MCF 10A (cell line): Measurements from ENCODE around the gene KASH5. TPM values are rescaled to one million over a fixed set of nuclear protein-coding genes. Genes with fewer than 3 reads are reported as not detected.

ENCODE experiments used
- BruUV-seq: library from RNA; stranded (reverse); fragments of 400-500 nt; replicated peaks from 2 replicates; lab custom pipeline; 2021; lab: Mats Ljungman, UMichigan
- CTCF ChIA-PET: fragments of 300-600 bp; sonication (Branson Sonifier 250); formaldehyde crosslinking; extraction: SDS; loops from one replicate; lab custom pipeline; 2021; ENCODE audit warnings: antibody characterized with exemption, inconsistent platforms; lab: Yijun Ruan, JAX
- POLR2A ChIA-PET: fragments of 300-600, 350-650 bp; sonication (Branson Sonifier 250); formaldehyde crosslinking; extraction: SDS; loops from one replicate; lab custom pipeline; 2020; ENCODE audit warnings: antibody characterized with exemption, inconsistent platforms; lab: Yijun Ruan, JAX
- DNase-seq: peaks from one replicate; pipeline ENCODE4 v3.0.0-alpha.2; 2018; ENCODE audit not compliant: unreplicated experiment
- H3K27ac Mint-ChIP-seq: one replicate; pipeline ENCODE4 v1.8.0; 2022; ENCODE audit warnings: mild to moderate bottlenecking, low read depth, mixed read lengths; ENCODE audit not compliant: unreplicated experiment
- H3K27me3 Mint-ChIP-seq: one replicate; pipeline ENCODE4 v1.8.0; 2022; ENCODE audit warnings: mixed read lengths; ENCODE audit not compliant: insufficient read depth, unreplicated experiment
- H3K36me3 Mint-ChIP-seq: one replicate; pipeline ENCODE4 v1.8.0; 2022; ENCODE audit warnings: mild to moderate bottlenecking, moderate library complexity, mixed read lengths; ENCODE audit not compliant: insufficient read depth, unreplicated experiment
- H3K4me1 Mint-ChIP-seq: one replicate; pipeline ENCODE4 v1.8.0; 2022; ENCODE audit warnings: mixed read lengths; ENCODE audit not compliant: insufficient read depth, unreplicated experiment
- H3K4me3 Mint-ChIP-seq: one replicate; pipeline ENCODE4 v1.8.0; 2022; ENCODE audit warnings: mild to moderate bottlenecking, moderate library complexity, mixed read lengths; ENCODE audit not compliant: unreplicated experiment
- H3K9me3 Mint-ChIP-seq: one replicate; pipeline ENCODE4 v1.8.0; 2022; ENCODE audit warnings: mixed read lengths; ENCODE audit not compliant: unreplicated experiment
- intact Hi-C: fragments of 100-400 bp; cut with micrococcal nuclease; formaldehyde crosslinking; loops from 2 replicates; pipeline ENCODE4 v1.14.1; 2022
- total RNA-seq: library from RNA; stranded (reverse); gene quantifications from 2 replicates; pipeline ENCODE4 v1.2.3, GENCODE V29; 2022
- TF ChIP-seq, protein P1 (sequence below): fragments of 200-600 bp; IDR thresholded peaks from one replicate; pipeline ENCODE4 v1.8.0; 2022; ENCODE audit warnings: antibody characterized with exemption, mild to moderate bottlenecking; ENCODE audit not compliant: unreplicated experiment

KASH5 gene
- total RNA-seq, 1 experiment from 2014 or later: not detected

DNA sequence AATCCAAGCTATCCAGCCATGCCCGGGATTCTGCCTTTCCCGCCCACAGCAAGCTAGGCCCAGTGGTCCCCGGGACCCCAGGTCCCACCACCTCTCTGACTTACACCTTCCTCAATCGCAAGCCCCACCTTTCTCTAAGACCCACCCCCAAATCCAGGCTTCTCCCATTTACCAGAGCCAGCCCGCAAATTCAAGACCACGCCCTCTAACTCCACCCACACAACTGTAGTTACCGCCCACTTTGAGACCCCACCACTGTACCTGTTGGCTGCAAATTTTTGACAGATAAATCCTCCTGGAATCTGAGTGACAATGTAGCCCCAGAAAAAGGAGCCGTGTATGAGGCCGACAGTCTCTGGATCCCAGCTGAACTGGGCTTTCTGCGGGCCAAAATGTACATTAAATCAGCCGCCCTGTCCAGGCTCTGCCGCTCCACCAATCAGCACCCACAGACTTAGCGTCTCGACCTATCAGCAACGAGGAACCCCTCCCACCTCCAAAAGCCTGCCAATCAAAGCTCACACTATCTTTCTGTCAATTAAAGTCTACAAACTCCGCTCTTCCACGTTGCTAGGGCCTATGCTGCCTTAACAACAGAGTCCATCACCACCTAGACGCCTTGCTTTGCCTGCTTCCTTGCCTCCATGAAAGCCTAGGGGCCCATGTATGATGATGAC is 47.0 kb downstream of the KASH5 start:
- ChIA-PET POLR2A (no interaction called here), CTCF (interaction anchor here (1.0 kb wide), 1 partner anchor 42 kb away, joined by 3 read pairs; no protein-coding TSS in a partner anchor)
- no peak overlapping the region for H3K4me3 Mint-ChIP-seq
- intact Hi-C loops: no loop called here
- H3K9me3 Mint-ChIP-seq: no peaks in the 10 kb centered on the region
- TF ChIP-seq, protein P1, sequence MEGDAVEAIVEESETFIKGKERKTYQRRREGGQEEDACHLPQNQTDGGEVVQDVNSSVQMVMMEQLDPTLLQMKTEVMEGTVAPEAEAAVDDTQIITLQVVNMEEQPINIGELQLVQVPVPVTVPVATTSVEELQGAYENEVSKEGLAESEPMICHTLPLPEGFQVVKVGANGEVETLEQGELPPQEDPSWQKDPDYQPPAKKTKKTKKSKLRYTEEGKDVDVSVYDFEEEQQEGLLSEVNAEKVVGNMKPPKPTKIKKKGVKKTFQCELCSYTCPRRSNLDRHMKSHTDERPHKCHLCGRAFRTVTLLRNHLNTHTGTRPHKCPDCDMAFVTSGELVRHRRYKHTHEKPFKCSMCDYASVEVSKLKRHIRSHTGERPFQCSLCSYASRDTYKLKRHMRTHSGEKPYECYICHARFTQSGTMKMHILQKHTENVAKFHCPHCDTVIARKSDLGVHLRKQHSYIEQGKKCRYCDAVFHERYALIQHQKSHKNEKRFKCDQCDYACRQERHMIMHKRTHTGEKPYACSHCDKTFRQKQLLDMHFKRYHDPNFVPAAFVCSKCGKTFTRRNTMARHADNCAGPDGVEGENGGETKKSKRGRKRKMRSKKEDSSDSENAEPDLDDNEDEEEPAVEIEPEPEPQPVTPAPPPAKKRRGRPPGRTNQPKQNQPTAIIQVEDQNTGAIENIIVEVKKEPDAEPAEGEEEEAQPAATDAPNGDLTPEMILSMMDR: no peak
- no peak for DNase-seq
- peaks cover 49% of the 10 kb centered on the region for H3K27me3 Mint-ChIP-seq
- no TSS peak for BruUV-seq
- no peak overlapping the region for H3K27ac Mint-ChIP-seq
- H3K4me1 Mint-ChIP-seq: no peaks in the 10 kb centered on the region
- no peaks in the 10 kb centered on the region for H3K36me3 Mint-ChIP-seq

DNA sequence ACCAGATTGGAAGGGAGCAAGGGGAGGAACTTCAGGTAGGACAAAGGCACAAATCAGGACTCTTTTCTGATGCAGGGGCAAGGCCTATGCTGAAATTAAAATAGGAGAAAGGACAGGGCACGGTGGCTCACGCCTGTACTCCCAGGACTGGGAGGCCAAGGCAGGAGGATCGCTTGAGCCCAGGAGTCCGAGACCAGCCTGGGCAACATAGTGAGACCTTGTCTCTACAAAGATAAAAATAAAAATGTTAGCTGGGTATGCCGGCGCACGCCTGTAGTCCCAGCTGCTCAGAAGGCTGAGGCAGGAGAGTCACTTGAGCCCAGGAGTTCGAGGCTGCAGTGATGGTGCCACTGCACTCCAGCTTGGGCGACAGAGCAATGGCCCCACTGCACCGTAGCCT is 47.6 kb downstream of the KASH5 start:
- intact Hi-C loops: no loop called here
- CTCF ChIA-PET: interaction anchor here (0.7 to 1.0 kb wide), 2 partner anchors 42 to 167 kb away, joined by 3 to 4 read pairs; no protein-coding TSS in a partner anchor
- POLR2A ChIA-PET: interaction anchor here (0.6 kb wide), 1 partner anchor 110 kb away, joined by 3 read pairs; no protein-coding TSS in a partner anchor
- Mint-ChIP-seq H3K4me3 (no peak overlapping the region), H3K36me3 (no peaks in the 10 kb centered on the region), H3K9me3 (no peaks in the 10 kb centered on the region), H3K27ac (no peak overlapping the region), H3K27me3 (peaks cover 49% of the 10 kb centered on the region), H3K4me1 (peaks cover 3% of the 10 kb centered on the region)
- no TSS peak for BruUV-seq
- TF ChIP-seq, protein P1: no peak
- DNase-seq: no peak

DNA sequence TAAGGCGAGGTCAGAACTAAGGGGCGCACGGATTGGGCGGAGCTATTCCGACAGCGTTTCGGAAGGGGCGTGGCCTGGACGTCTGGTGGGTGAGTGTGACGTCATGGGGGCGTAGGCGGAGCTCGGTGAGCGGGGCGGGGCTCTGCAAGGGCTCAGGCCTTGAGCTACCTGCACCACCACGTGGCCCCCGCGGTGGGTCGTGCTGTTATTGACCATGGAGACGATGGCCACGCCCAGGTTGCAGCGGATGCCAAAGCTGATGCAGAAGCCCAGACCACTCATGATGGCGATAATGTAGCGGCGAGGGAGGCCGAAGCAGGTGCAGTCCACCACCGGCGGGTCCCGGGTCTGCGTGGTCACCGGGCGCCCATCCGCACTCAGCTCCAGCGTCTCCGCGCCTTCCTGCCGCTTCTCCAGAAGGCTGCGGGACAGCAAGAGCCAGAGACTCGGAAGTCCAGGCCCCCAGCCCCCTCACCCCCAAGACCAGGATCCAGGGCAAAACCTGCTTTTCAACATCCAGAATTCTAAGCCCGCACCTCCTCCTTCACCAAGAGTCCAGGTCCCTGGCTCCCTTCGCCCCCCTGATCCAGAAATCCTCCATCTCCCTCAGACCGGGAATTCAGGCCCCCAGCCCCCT is 48.5 kb downstream of the KASH5 start:
- intact Hi-C loops: no loop called here
- Mint-ChIP-seq H3K4me1 (peaks cover 7% of the 10 kb centered on the region), H3K27me3 (peaks cover 52% of the 10 kb centered on the region), H3K27ac (no peak overlapping the region), H3K9me3 (no peaks in the 10 kb centered on the region), H3K36me3 (no peaks in the 10 kb centered on the region), H3K4me3 (no peak overlapping the region)
- no peak for DNase-seq
- TF ChIP-seq, protein P1: no peak
- BruUV-seq: no TSS peak
- ChIA-PET CTCF (interaction anchor here (0.7 kb wide), 3 partner anchors 46 to 168 kb away, joined by 3 to 4 read pairs (median 4); no protein-coding TSS in a partner anchor), POLR2A (interaction anchor here (0.6 to 1.0 kb wide), 2 partner anchors 12 to 109 kb away, joined by 3 read pairs; no protein-coding TSS in a partner anchor)

DNA sequence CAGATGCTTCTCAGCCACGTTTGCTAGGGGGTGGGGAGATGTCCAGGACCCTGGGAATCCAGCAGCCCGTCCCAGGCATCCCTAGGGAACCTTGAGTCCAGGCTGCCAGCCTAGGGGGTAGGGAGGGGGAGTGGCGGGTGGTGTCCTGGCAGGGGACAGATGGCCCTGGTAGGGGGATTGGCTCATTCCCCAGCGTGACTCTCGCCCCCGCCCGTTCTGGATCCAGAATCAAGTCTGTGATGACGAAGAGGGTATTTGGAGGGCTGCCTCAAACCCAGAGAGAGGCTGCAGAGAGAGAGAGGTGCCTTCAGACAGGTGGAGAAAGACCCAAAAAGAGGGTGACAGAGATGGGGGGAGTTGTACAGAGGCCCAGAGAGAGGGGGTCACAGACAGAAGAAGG is 49.2 kb downstream of the KASH5 start:
- Mint-ChIP-seq H3K4me1 (peaks cover 13% of the 10 kb centered on the region), H3K27ac (no peak overlapping the region), H3K9me3 (no peaks in the 10 kb centered on the region), H3K36me3 (no peaks in the 10 kb centered on the region), H3K4me3 (no peak overlapping the region), H3K27me3 (peaks cover 59% of the 10 kb centered on the region)
- CTCF ChIA-PET: no interaction called here
- BruUV-seq: no TSS peak
- no peak for DNase-seq
- POLR2A ChIA-PET: interaction anchor here (1.0 kb wide), 1 partner anchor 13 kb away, joined by 3 read pairs; no protein-coding TSS in a partner anchor
- TF ChIP-seq, protein P1: no peak
- intact Hi-C loops: no loop called here
